ENCODE results near the gene IL1RAPL1. TPM values are rescaled to one million over a fixed set of nuclear protein-coding genes. Genes with fewer than 3 reads are reported as not detected.

The IL1RAPL1 gene
- polyA plus RNA-seq, 1 of the 3 experiments (the other 2 are of a cell fraction): 2.8 TPM

GRCh38 chrX:29813174-29813573 lies 1225.9 kb downstream of the IL1RAPL1 start:
- Histone ChIP-seq H4K20me1 (ENCODE audit: insufficient read depth) (no peaks in the 10 kb centered on the region), H3K9me2 (no peaks in the 10 kb centered on the region), H2AFZ (ENCODE audit: low read depth) (0 out of 2 replicates have a peak overlapping the region, but pooled peaks have one; percentile 76), H3K4me2 (no peak overlapping the region), H3K4me3 (ENCODE audit: low read depth in 2 of 2, low read length in 1 of 2) (no peak overlapping the region), H3K27me3 (ENCODE audit: insufficient read depth) (no peaks in the 10 kb centered on the region), H3K9ac (no peak overlapping the region), H3K27ac (ENCODE audit: low read depth in 2 of 2, low read length in 1 of 2) (peak overlapping the region in 1 of 2 experiments; percentile 10; a peak in 1 of 4 replicates), H3K79me2 (ENCODE audit: insufficient read depth) (no peaks in the 10 kb centered on the region), H3K4me1 (ENCODE audit: control insufficient read depth in 1 of 2, insufficient read depth in 2 of 2, low read depth in 1 of 2, low read length in 1 of 2) (peaks cover 0 to 11% of the 10 kb centered on the region in 2 experiments; a peak in 2 of 4 replicates), H3K9me3 (no peaks in the 10 kb centered on the region), H3K36me3 (replicated peaks in 1 of 2; ENCODE audit: control insufficient read depth in 1 of 2, insufficient read depth in 2 of 2, low read length in 1 of 2) (no peaks in the 10 kb centered on the region), H3F3A (replicated peaks; ENCODE audit: insufficient read depth) (peaks cover 11% of the 10 kb centered on the region)
- TF ChIP-seq RXRA (IDR thresholded peaks at IDR 0.05; ENCODE audit: borderline replicate concordance, low read depth) (no peak), RCOR1 (IDR thresholded peaks at IDR 0.05; ENCODE audit: low read length) (no peak), USF2 (IDR thresholded peaks at IDR 0.05; ENCODE audit: borderline replicate concordance, low read depth, low read length) (no peak), NFIC (IDR thresholded peaks at IDR 0.05; ENCODE audit: borderline replicate concordance) (no peak), PBX3 (IDR thresholded peaks at IDR 0.05) (no peak), ELF1 (IDR thresholded peaks at IDR 0.05) (no peak), EZH2phosphoT487 (IDR thresholded peaks at IDR 0.05; ENCODE audit: borderline replicate concordance, low read depth) (no peak)
- POLR2A ChIA-PET: no interaction called here
- CTCF ChIA-PET: no interaction called here
- DNase-seq: no peak

- H3K9me2 ChIP-seq: no peaks in the 10 kb centered on the region
- peak overlapping the region in 1 of 2 experiments; percentile 43; a peak in 1 of 4 replicates for H3K27ac ChIP-seq (ENCODE audit: low read depth in 2 of 2, low read length in 1 of 2)
- CTCF ChIA-PET: no interaction called here
- 38% methylated on average over 6 of the region's 6 CpGs for WGBS (ENCODE audit: low lambda C conversion rate)
- no peak for DNase-seq
- H3K27me3 ChIP-seq (ENCODE audit: insufficient read depth): no peaks in the 10 kb centered on the region
- no peak overlapping the region for H2AFZ ChIP-seq (ENCODE audit: low read depth)
- H4K20me1 ChIP-seq (ENCODE audit: insufficient read depth): no peaks in the 10 kb centered on the region
- H3K36me3 ChIP-seq (replicated peaks in 1 of 2; ENCODE audit: control insufficient read depth in 1 of 2, insufficient read depth in 2 of 2, low read length in 1 of 2): no peaks in the 10 kb centered on the region
- POLR2A ChIA-PET: no interaction called here
- no peaks in the 10 kb centered on the region for H3K9me3 ChIP-seq
- H3K79me2 ChIP-seq (ENCODE audit: insufficient read depth): no peaks in the 10 kb centered on the region
- no peaks in the 10 kb centered on the region for H3K4me1 ChIP-seq (ENCODE audit: control insufficient read depth in 1 of 2, insufficient read depth in 2 of 2, low read depth in 1 of 2, low read length in 1 of 2)
- no peaks in the 10 kb centered on the region for H3F3A ChIP-seq (replicated peaks; ENCODE audit: insufficient read depth)
- H3K4me2 ChIP-seq: no peak overlapping the region
- TF ChIP-seq EZH2phosphoT487 (IDR thresholded peaks at IDR 0.05; ENCODE audit: borderline replicate concordance, low read depth) (no peak), ZBTB33 (IDR thresholded peaks at IDR 0.05; ENCODE audit: borderline replicate concordance, low read depth) (no peak), MXI1 (IDR thresholded peaks at IDR 0.05; ENCODE audit: low read depth, low read length) (no peak), YY1 (IDR thresholded peaks at IDR 0.05; ENCODE audit: low read depth) (no peak), EP300 (IDR thresholded peaks at IDR 0.05; ENCODE audit: borderline replicate concordance in 1 of 2, low read depth in 1 of 2, low read length in 1 of 2) (no peak), CTCF (IDR thresholded peaks at IDR 0.05) (no peak)
- H3K4me3 ChIP-seq (ENCODE audit: low read depth in 2 of 2, low read length in 1 of 2): no peak overlapping the region
- H3K9ac ChIP-seq: no peak overlapping the region
These were observed 1237.1 kb downstream of the IL1RAPL1 start for GRCh38 chrX:29824176-29824906.

Measured in SK-N-SH (cell line).